ENCODE results near the gene NCAPG. TPM values are rescaled to one million over a fixed set of nuclear protein-coding genes. Genes with fewer than 3 reads are reported as not detected.

NCAPG gene
- polyA plus RNA-seq, 3 donors = not detected

DNA sequence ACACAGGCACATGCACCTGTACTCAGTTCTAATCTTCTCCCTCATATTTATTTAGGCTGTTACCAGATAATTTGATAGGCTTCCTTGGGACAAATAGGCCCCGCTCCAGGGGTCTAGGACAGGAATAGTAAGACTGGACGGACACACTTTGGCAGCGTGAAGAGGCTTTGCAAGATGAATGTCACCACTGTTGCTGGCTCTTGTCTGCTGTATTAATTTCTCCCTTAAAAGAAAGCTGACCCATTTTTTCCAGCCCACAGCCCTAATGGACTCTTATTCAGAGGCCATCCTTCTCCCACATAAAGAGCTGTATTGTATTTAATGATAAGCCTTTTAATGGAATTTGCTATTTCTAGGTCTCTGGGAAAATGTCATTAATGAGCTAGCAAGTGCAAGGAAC lies 47.4 kb upstream of the NCAPG start:
- Histone ChIP-seq H2AFZ (ENCODE audit: insufficient read depth, low read depth, low read length, poor library complexity, severe bottlenecking) (no peak overlapping the region), H4K20me1 (ENCODE audit: insufficient read depth, low read length) (no peaks in the 10 kb centered on the region), H3K36me3 (replicated peaks in 1 of 2; ENCODE audit: control insufficient read depth in 1 of 2, insufficient read depth in 2 of 2, low read length in 2 of 2) (no peaks in the 10 kb centered on the region), H3K79me2 (ENCODE audit: insufficient read depth, low read length) (no peaks in the 10 kb centered on the region), H3K4me1 (ENCODE audit: control insufficient read depth in 1 of 2, insufficient read depth in 2 of 2, low read length in 2 of 2) (no peaks in the 10 kb centered on the region), H3K9me3 (replicated peaks in 1 of 2; ENCODE audit: control insufficient read depth in 1 of 2, insufficient read depth in 1 of 2, low read length in 2 of 2) (peaks cover 5 to 13% of the 10 kb centered on the region in 2 donors), H3K4me2 (replicated peaks; ENCODE audit: extremely low read depth, low read length, poor library complexity, severe bottlenecking) (no peak overlapping the region), H3K27me3 (ENCODE audit: control insufficient read depth in 2 of 2, insufficient read depth in 2 of 2, low read length in 2 of 2) (no peaks in the 10 kb centered on the region), H3K9ac (ENCODE audit: insufficient read depth, low read length, poor library complexity, severe bottlenecking) (no peak overlapping the region), H3K4me3 (replicated peaks in 1 of 3; ENCODE audit: low read depth in 2 of 3, low read length in 3 of 3) (no peak overlapping the region), H3K27ac (ENCODE audit: low read depth in 1 of 2, low read length in 2 of 2) (no peak overlapping the region)
- no peak for DNase-seq
- WGBS (ENCODE audit: insufficient coverage) = 100% methylated on average over 2 of the region's 3 CpGs
- H3K36me3 Mint-ChIP-seq = no peaks in the 10 kb centered on the region
- intact Hi-C loops (cut with micrococcal nuclease) = no loop called here
- peaks cover 0 to 3% (median 0%) of the 10 kb centered on the region in 3 donors for H3K27me3 Mint-ChIP-seq (ENCODE audit: low read depth in 3 of 3)
- H3K4me1 Mint-ChIP-seq = peaks cover 3% of the 10 kb centered on the region
- no peak overlapping the region for H3K27ac Mint-ChIP-seq
- H3K9me3 Mint-ChIP-seq = peaks cover 0 to 15% (median 10%) of the 10 kb centered on the region in 7 donors
- TF ChIP-seq, protein P1, sequence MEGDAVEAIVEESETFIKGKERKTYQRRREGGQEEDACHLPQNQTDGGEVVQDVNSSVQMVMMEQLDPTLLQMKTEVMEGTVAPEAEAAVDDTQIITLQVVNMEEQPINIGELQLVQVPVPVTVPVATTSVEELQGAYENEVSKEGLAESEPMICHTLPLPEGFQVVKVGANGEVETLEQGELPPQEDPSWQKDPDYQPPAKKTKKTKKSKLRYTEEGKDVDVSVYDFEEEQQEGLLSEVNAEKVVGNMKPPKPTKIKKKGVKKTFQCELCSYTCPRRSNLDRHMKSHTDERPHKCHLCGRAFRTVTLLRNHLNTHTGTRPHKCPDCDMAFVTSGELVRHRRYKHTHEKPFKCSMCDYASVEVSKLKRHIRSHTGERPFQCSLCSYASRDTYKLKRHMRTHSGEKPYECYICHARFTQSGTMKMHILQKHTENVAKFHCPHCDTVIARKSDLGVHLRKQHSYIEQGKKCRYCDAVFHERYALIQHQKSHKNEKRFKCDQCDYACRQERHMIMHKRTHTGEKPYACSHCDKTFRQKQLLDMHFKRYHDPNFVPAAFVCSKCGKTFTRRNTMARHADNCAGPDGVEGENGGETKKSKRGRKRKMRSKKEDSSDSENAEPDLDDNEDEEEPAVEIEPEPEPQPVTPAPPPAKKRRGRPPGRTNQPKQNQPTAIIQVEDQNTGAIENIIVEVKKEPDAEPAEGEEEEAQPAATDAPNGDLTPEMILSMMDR (IDR thresholded peaks at IDR 0.05) = no peak
- H3K4me3 Mint-ChIP-seq = no peak overlapping the region

DNA sequence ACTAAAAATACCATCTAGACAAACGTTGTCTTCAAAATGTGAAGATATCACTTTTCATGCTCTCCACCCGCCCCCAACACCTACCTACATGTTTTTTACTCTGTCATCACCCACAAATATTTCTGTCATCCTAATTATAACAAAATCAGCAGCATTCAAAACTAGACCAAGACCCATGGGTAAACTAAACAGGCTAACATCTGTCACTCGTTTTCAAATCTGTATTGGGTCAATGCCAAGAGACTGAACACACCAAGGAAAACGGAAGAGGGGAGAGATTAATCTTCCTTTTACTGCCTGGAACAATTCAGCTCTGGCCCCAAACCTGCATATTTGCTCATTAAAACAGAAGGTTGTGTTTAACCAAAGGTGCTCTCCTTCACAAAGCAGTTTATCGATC lies 46.8 kb upstream of the NCAPG start:
- Histone ChIP-seq H2AFZ (ENCODE audit: insufficient read depth, low read depth, low read length, poor library complexity, severe bottlenecking) (no peak overlapping the region), H3K27ac (ENCODE audit: low read depth in 1 of 2, low read length in 2 of 2) (no peak overlapping the region), H3K4me3 (replicated peaks in 1 of 3; ENCODE audit: low read depth in 2 of 3, low read length in 3 of 3) (no peak overlapping the region), H3K79me2 (ENCODE audit: insufficient read depth, low read length) (no peaks in the 10 kb centered on the region), H3K27me3 (ENCODE audit: control insufficient read depth in 2 of 2, insufficient read depth in 2 of 2, low read length in 2 of 2) (no peaks in the 10 kb centered on the region), H3K9ac (ENCODE audit: insufficient read depth, low read length, poor library complexity, severe bottlenecking) (no peak overlapping the region), H3K9me3 (replicated peaks in 1 of 2; ENCODE audit: control insufficient read depth in 1 of 2, insufficient read depth in 1 of 2, low read length in 2 of 2) (peaks cover 5 to 13% of the 10 kb centered on the region in 2 donors), H3K4me2 (replicated peaks; ENCODE audit: extremely low read depth, low read length, poor library complexity, severe bottlenecking) (no peak overlapping the region), H4K20me1 (ENCODE audit: insufficient read depth, low read length) (no peaks in the 10 kb centered on the region), H3K36me3 (replicated peaks in 1 of 2; ENCODE audit: control insufficient read depth in 1 of 2, insufficient read depth in 2 of 2, low read length in 2 of 2) (no peaks in the 10 kb centered on the region), H3K4me1 (ENCODE audit: control insufficient read depth in 1 of 2, insufficient read depth in 2 of 2, low read length in 2 of 2) (no peaks in the 10 kb centered on the region)
- H3K27me3 Mint-ChIP-seq (ENCODE audit: low read depth in 3 of 3) = peaks cover 0 to 3% (median 0%) of the 10 kb centered on the region in 3 donors
- H3K36me3 Mint-ChIP-seq = no peaks in the 10 kb centered on the region
- DNase-seq = no peak
- TF ChIP-seq, protein P1 (IDR thresholded peaks at IDR 0.05) = no peak
- WGBS (ENCODE audit: insufficient coverage) = 58% methylated on average over 5 of the region's 5 CpGs
- no peak overlapping the region for H3K27ac Mint-ChIP-seq
- H3K4me3 Mint-ChIP-seq = no peak overlapping the region
- peaks cover 0 to 15% (median 10%) of the 10 kb centered on the region in 7 donors for H3K9me3 Mint-ChIP-seq
- H3K4me1 Mint-ChIP-seq = peaks cover 3% of the 10 kb centered on the region
- intact Hi-C loops (cut with micrococcal nuclease) = no loop called here
